ENCODE data around the gene ABO.
"Not testable (repeated sequence)": the region's sequence is repeated elsewhere in the genome, so short reads cannot be mapped to it uniquely, and the experiment has no call there.

Gene ABO

DNA sequence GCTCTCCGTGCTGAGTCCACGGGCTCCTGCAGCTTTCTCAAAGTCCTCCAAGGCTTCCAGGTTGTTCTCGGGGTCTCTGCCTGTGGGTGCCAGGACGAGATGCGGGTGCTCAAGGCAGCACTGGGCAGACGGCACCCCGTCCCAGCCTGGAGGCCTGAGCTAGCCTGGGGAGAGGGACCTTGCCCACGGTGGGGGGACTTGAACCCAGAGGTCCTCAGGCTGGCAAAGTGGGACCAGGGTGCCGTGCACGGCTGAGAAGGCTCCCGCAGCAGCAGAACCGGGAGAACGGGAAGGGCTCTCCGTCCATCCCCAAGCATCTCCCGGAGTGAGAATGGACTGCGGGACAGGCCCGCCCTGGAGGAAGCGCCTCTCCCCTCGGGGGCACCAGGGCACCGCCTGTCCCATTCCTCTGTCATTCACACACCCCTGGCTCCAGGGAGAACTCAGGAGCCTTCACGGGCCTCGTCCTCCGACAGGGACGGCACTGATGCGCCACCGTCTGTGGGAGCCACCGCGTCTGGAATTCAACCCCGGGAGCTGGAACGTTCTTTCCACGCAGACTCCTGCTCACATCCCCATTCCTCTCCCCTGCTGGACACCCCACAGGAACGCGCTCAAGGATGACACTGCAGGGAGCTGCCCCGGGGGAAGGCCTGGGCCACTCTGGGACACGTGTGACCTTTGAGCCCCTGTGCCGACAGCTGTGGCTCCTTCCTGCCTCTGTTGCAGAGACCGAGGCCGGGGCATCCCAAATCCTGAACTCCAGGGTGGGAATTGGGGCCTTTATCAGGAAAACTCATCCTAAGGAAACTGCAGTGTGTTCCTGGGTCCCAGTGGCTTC is 49.6 kb downstream of the ABO start:
- TF ChIP-seq, protein P1, sequence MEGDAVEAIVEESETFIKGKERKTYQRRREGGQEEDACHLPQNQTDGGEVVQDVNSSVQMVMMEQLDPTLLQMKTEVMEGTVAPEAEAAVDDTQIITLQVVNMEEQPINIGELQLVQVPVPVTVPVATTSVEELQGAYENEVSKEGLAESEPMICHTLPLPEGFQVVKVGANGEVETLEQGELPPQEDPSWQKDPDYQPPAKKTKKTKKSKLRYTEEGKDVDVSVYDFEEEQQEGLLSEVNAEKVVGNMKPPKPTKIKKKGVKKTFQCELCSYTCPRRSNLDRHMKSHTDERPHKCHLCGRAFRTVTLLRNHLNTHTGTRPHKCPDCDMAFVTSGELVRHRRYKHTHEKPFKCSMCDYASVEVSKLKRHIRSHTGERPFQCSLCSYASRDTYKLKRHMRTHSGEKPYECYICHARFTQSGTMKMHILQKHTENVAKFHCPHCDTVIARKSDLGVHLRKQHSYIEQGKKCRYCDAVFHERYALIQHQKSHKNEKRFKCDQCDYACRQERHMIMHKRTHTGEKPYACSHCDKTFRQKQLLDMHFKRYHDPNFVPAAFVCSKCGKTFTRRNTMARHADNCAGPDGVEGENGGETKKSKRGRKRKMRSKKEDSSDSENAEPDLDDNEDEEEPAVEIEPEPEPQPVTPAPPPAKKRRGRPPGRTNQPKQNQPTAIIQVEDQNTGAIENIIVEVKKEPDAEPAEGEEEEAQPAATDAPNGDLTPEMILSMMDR (IDR thresholded peaks at IDR 0.05; ENCODE audit: insufficient read depth, missing control alignments): no peak
- no peak for FAIRE-seq
- no peak for DNase-seq (ENCODE audit: insufficient read length, low spot score)

DNA sequence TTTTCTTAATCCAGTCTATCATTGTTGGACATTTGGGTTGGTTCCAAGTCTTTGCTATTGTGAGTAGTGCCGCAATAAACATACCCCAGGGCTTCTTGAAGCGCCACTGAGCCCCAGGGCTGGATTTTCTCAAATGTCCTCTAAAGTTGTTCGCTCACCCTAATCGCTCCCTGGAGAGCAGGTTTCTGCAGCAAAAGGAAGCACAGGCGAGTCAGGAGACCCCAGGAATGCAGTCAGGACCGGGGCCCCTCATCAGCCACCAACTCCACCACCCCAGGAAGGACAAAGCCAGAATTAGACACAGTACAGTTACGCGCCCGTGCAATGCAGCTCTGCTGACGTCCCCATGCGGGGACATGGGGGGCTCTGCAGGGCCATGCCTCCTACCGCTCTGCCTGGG is 50.2 kb downstream of the ABO start:
- no peak for FAIRE-seq
- TF ChIP-seq, protein P1 (IDR thresholded peaks at IDR 0.05; ENCODE audit: insufficient read depth, missing control alignments): no peak
- no peak for DNase-seq (ENCODE audit: insufficient read length, low spot score)

DNA sequence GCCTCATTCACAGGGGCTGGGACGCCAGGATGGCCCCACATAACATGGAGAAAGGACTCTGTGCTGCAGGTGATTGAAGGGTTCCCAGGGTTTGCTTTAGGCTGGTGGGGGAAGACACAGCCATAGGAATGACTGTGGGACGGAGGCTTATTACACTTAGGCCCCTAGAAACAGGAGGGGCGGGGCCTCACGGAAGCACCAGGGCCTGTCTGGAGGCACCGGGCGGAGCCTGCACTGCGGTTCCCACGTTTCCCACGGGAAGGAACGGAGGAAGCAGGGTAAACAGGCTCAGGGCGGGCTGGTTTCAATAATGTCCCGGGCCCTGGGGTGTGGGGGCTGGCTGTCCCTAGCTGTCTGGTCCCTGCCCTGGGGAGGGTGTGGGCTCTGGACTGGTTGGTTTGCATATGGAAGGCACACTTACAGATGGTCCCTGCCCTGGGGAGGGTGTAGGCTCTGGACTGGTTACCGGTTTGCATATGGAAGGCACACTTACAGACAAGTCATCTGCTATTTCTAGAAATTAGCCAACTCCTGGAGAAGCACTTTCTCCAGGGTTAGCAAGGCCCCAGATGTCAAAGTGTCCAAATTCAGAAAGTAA is 51.7 kb downstream of the ABO start:
- DNase-seq (ENCODE audit: insufficient read length, low spot score): not testable (repeated sequence)

DNA sequence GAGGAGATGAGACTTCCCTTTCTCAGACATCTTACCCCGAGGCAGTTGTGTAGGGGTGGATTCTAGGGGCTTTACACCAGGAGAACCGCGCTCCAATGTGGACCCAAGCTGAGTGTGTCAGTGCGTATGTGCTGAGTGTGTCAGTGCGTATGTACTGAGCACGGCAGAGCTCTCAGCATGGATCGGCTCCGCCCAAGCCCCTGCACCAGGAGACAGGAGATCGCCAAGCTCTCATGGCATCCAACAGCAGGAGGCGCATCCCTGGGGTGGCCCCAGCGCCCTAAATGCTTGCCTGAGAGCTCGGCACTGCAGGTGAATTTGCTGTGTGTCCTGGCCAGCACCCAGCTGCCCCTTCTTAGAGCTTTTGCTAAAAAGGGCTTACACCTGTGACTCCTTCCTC is 53.0 kb downstream of the ABO start:
- not testable (repeated sequence) for FAIRE-seq; DNase-seq (ENCODE audit: insufficient read length, low spot score)

More for the DNA sequence above, 51.7 kb downstream of the ABO start:
- not testable (repeated sequence) for FAIRE-seq

DNA sequence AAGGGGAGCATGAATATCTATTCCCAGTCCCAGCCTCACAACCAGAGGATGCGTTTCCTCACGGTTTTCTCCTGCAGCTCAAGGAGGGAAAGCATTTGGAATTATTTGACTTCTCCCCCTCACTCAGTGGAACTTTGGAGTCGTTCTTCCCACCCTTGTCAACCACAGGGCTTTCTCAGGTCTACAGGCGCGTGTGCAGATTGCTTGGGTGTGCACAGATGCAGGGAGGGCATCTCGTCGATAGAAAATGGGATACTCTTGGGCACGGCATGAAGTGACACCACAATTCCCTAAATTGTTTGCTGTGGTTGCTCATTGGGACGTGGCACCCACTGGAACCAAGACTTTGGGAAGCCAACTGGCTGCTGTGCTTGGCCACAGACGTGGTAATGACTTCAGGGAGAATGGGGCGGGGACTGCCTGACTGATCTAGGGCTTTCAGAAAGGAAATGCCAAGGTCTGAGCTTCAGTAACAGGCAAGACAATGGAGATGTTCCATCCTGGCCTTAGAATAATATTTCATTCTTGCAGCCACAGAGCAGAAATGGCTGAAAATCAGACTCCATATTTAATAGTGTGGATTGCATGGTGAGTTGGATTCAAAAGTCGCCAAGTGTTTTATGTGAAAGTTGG is 53.7 kb downstream of the ABO start:
- DNase-seq (ENCODE audit: insufficient read length, low spot score) (no peak), FAIRE-seq (no peak)

DNA sequence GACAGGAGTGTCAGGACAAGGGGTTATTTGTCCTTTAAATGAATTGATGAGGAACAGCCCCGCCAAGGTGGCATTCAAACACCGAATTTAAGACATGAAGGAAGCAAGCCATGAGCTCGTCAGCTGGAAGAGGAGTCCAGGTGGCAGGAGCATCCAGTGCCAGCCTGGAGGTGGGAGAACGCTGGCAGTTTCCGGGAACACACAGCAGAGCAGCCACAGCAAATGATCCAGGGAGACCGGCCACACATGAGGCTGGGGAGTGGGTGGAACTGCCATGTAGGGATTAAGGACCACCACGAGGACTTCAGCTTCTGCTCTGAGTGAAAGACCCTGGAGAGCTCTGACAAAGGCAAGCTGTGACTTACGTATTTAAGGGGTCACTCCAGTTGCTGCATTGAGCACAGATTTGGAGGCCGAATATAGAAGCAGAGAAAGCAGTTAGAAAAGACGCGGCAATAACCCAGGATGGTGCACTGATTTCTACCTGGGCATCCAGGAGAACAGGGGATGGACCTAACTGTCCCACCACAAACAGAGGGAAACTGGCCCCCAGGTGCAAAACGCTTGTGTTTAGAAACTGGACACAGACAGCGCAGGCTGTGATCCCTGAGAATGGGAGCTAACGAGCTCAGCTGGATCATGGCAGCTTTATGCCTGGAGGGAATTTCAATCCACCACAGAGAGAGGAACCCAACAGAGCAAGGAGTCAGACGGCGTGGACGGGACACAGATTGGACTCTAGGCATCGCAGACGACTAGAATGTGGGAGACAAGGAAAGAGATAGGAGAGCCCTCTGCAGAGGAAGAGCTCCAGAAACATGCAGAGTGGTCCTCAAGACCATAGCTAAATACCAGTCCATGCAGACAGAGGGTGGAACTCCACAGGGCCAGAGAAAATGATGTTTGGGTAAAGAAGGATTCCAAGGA is 56.7 kb downstream of the ABO start:
- not testable (repeated sequence) for FAIRE-seq; DNase-seq (ENCODE audit: insufficient read length, low spot score)

More for the DNA sequence above, 53.7 kb downstream of the ABO start:
- TF ChIP-seq, protein P1 (IDR thresholded peaks at IDR 0.05; ENCODE audit: insufficient read depth, missing control alignments): no peak

DNA sequence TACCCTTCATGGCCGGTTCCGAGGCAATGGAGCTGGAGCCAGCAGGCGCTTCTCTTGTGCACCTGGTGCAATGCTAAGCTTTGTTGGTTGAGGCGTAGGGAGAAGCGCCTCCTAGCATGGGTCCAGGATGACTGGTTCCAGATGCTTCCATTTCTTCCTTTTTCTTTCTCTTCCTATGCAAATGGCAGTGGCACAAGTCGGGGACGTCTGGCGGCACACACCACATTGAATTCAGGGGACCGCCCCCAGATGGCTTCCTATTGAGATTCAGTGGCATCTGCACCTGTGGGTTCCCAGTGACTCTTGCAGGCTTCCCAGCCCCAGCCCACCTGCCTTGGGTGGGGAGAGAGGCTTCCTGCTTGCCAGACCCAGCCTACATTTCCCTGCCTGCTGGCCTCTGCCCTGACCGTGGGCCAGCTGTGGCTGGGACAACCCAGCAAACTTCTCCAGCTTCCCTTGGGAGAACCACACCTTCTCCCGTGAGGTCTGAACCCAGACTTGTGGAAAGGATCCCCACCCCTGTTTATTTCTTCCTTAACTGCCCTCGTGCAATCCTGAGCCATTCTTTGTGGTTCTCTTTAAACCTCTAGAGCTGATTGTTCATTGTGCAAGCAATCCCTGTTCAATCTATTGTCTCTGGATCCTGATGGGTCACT is 57.5 kb downstream of the ABO start:
- DNase-seq (ENCODE audit: insufficient read length, low spot score); FAIRE-seq: not testable (repeated sequence)

DNA sequence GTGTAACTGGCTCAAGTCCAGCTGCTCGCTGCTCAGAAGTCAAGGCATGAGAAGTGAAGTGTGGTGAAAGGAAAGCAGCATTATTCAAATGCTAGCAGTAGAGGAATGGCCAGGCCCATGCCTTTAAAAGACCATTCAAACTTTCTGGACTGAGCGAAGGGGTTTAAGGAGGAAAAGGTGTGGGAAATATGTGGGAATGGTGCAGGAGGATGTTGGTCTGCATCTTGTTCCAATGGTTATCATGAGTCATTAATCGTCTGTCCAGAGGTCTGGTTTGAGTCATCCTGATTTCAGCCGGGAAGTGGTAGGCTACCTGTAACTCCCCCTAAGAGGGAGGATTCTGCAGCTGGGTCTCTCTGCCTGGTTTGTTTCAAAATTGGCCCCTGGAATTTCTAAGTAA is 60.7 kb downstream of the ABO start:
- FAIRE-seq: not testable (repeated sequence)

DNA sequence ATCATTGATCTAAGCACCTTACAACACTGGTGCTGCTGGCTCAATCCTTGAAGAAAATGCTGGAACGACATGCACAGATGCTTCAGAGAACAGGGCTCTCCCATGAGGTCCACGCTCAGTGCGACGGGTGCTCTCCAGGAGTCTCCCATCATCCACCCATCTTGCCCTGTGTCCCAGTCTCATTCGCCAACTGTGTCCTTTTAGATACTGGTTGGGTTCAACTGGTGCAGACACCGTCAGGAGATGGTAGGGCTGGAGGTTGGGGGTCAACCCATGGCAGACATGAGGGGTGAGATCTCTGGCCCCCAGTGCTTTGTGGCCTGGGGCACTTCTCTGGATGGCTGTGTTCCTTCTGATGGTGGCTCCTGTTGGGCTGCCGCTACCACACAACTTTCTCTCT is 64.4 kb downstream of the ABO start:
- TF ChIP-seq, protein P1 (IDR thresholded peaks at IDR 0.05; ENCODE audit: insufficient read depth, missing control alignments): no peak
- DNase-seq (ENCODE audit: insufficient read length, low spot score) (no peak), FAIRE-seq (no peak)

More for the DNA sequence above, 60.7 kb downstream of the ABO start:
- DNase-seq (ENCODE audit: insufficient read length, low spot score): not testable (repeated sequence)

Measured in D721Med (cell line).